ENCODE measurements around the gene HDLBP. TPM values are rescaled to one million over a fixed set of nuclear protein-coding genes. Genes with fewer than 3 reads are reported as not detected.

HDLBP gene
- total RNA-seq, 1 donor from 2014 or later = 405 TPM

GRCh38 chr2:241256168-241256545 is 59.3 kb downstream of the HDLBP start:
- no peak overlapping the region for H3K4me3 ChIP-seq (ENCODE audit: low read depth, low read length)
- no peak for TF ChIP-seq CTCF (IDR thresholded peaks at IDR 0.05; ENCODE audit: insufficient read depth, low read length, poor library complexity, severe bottlenecking)
- H3K27me3 ChIP-seq (ENCODE audit: control insufficient read depth, insufficient read depth, low read length) = no peaks in the 10 kb centered on the region
- peaks cover 9% of the 10 kb centered on the region for H3K36me3 ChIP-seq (ENCODE audit: control insufficient read depth, insufficient read depth, low read length)
- no peak for DNase-seq (ENCODE audit: low read depth)

- no peak for TF ChIP-seq CTCF (IDR thresholded peaks at IDR 0.05; ENCODE audit: insufficient read depth, low read length, poor library complexity, severe bottlenecking)
- peaks cover 9% of the 10 kb centered on the region for H3K36me3 ChIP-seq (ENCODE audit: control insufficient read depth, insufficient read depth, low read length)
- DNase-seq (ENCODE audit: low read depth) = no peak
- H3K27me3 ChIP-seq (ENCODE audit: control insufficient read depth, insufficient read depth, low read length) = no peaks in the 10 kb centered on the region
- no peak overlapping the region for H3K4me3 ChIP-seq (ENCODE audit: low read depth, low read length)
These were observed 59.8 kb downstream of the HDLBP start for GRCh38 chr2:241255542-241256167.

GRCh38 chr2:241254904-241255351 is 60.5 kb downstream of the HDLBP start:
- no peak for DNase-seq (ENCODE audit: low read depth)
- no peak for TF ChIP-seq CTCF (IDR thresholded peaks at IDR 0.05; ENCODE audit: insufficient read depth, low read length, poor library complexity, severe bottlenecking)
- peaks cover 11% of the 10 kb centered on the region for H3K36me3 ChIP-seq (ENCODE audit: control insufficient read depth, insufficient read depth, low read length)
- no peaks in the 10 kb centered on the region for H3K27me3 ChIP-seq (ENCODE audit: control insufficient read depth, insufficient read depth, low read length)
- no peak overlapping the region for H3K4me3 ChIP-seq (ENCODE audit: low read depth, low read length)

GRCh38 chr2:241252778-241253475 is 62.5 kb downstream of the HDLBP start:
- DNase-seq (ENCODE audit: low read depth) = no peak
- TF ChIP-seq CTCF (IDR thresholded peaks at IDR 0.05; ENCODE audit: insufficient read depth, low read length, poor library complexity, severe bottlenecking) = no peak
- no peaks in the 10 kb centered on the region for H3K27me3 ChIP-seq (ENCODE audit: control insufficient read depth, insufficient read depth, low read length)
- peaks cover 15% of the 10 kb centered on the region for H3K36me3 ChIP-seq (ENCODE audit: control insufficient read depth, insufficient read depth, low read length)
- H3K4me3 ChIP-seq (ENCODE audit: low read depth, low read length) = no peak overlapping the region

GRCh38 chr2:241249654-241250053 is 65.8 kb downstream of the HDLBP start:
- TF ChIP-seq CTCF (IDR thresholded peaks at IDR 0.05; ENCODE audit: insufficient read depth, low read length, poor library complexity, severe bottlenecking) = no peak
- no peak overlapping the region for H3K4me3 ChIP-seq (ENCODE audit: low read depth, low read length)
- H3K36me3 ChIP-seq (ENCODE audit: control insufficient read depth, insufficient read depth, low read length) = peaks cover 15% of the 10 kb centered on the region
- H3K27me3 ChIP-seq (ENCODE audit: control insufficient read depth, insufficient read depth, low read length) = no peaks in the 10 kb centered on the region
- DNase-seq (ENCODE audit: low read depth) = no peak

Data from kidney epithelial cell (primary cell).